Thoracic aorta (tissue), 2 donors: ENCODE measurements around the gene APOM. TPM values are rescaled to one million over a fixed set of nuclear protein-coding genes. Genes with fewer than 3 reads are reported as not detected.

ENCODE experiments used
- ATAC-seq: fragments of 150-250 bp; one replicate; pipeline ENCODE4 v1.8.0; 2017; ENCODE audit warnings: low read depth; ENCODE audit not compliant: insufficient number of reproducible peaks, low FRiP score
- DNase-seq: peaks from one replicate; pipeline ENCODE4 v3.0.0-alpha.2; 2020; ENCODE audit warnings: low spot score
- H3K27ac ChIP-seq, 2 donors: fragments of 200-600 bp; sonication (generic); 1 replicate in 1 of 2; 2 replicates in 1 of 2; pipeline ENCODE4 v1.5.1; 2016; ENCODE audit warnings: mild to moderate bottlenecking in 2 of 2, moderate library complexity in 2 of 2
- H3K27me3 ChIP-seq: fragments of 200-600 bp; sonication (generic); replicated peaks from 2 replicates; pipeline ENCODE4 v1.6.0; 2016; ENCODE audit warnings: mild to moderate bottlenecking; ENCODE audit not compliant: insufficient read depth
- H3K36me3 ChIP-seq: fragments of 200-600 bp; sonication (generic); one replicate; pipeline ENCODE4 v1.5.1; 2016
- H3K4me1 ChIP-seq, 2 donors: fragments of 200-600 bp; sonication (generic); 1 replicate in 1 of 2; 2 replicates in 1 of 2; pipeline versions ENCODE4 v1.5.1 to v1.6.0; 2016; ENCODE audit warnings: low read depth in 2 of 2, mild to moderate bottlenecking in 1 of 2; ENCODE audit not compliant: control insufficient read depth in 1 of 2
- H3K4me3 ChIP-seq: fragments of 200-600 bp; sonication (generic); 2 replicates; pipeline ENCODE4 v1.5.1; 2016; ENCODE audit warnings: mild to moderate bottlenecking
- H3K9me3 ChIP-seq: fragments of 200-600 bp; sonication (generic); 2 replicates; pipeline ENCODE4 v1.5.1; 2016
- CTCF ChIP-seq: fragments of 200-600 bp; sonication (generic); IDR thresholded peaks from one replicate; pipeline ENCODE4 v1.5.1; 2019; ENCODE audit warnings: antibody characterized with exemption
- total RNA-seq, 2 donors: library from RNA; depleted of rRNA; stranded (reverse); fragments of >200 nt; gene quantifications; one replicate each; pipeline versions ENCODE4 v1.1.0 to v1.2.3, GENCODE V29; 2016

APOM gene
- total RNA-seq, 2 donors from 2014 or later: 2.2 TPM; not detected in 1

- TF ChIP-seq CTCF: no peak
- DNase-seq: peak; percentile 40
Observed at GRCh38 chr6:31620586-31621319, 34.9 kb upstream of the APOM start, which contains the start of gene PRRC2A. Gene PRRC2A, plus strand, starts transcription at chr6:31620715. Its CDS starts 2,075 bp downstream, at chr6:31622790.

GRCh38 chr6:31621320-31621939 is 34.3 kb upstream of the APOM start:
- H3K27me3 ChIP-seq: no peaks in the 10 kb centered on the region
- H3K27ac ChIP-seq: peak overlapping the region; percentile 96 to 97
- peaks cover 6 to 20% of the 10 kb centered on the region in 2 donors for H3K4me1 ChIP-seq
- H3K4me3 ChIP-seq: peak overlapping the region; percentile 96
- no peaks in the 10 kb centered on the region for H3K9me3 ChIP-seq
- TF ChIP-seq CTCF: no peak
- ATAC-seq (no peak), DNase-seq (no peak)
- H3K36me3 ChIP-seq: peaks cover 29% of the 10 kb centered on the region

More at GRCh38 chr6:31620586-31621319, 34.9 kb upstream of the APOM start, which contains the start of gene PRRC2A:
- Histone ChIP-seq H3K9me3 (no peaks in the 10 kb centered on the region), H3K27ac (peak within 1 kb of the TSS; percentile 96 to 97), H3K36me3 (peaks cover 22% of the 10 kb centered on the region), H3K27me3 (no peaks in the 10 kb centered on the region), H3K4me3 (peak within 1 kb of the TSS; percentile 96), H3K4me1 (peaks cover 6 to 20% of the 10 kb centered on the region in 2 donors)
- ATAC-seq: peak; percentile 30

GRCh38 chr6:31621991-31622390 is 33.7 kb upstream of the APOM start:
- Histone ChIP-seq H3K9me3 (no peaks in the 10 kb centered on the region), H3K4me3 (peak overlapping the region; percentile 96), H3K4me1 (peaks cover 6 to 20% of the 10 kb centered on the region in 2 donors), H3K36me3 (peaks cover 35% of the 10 kb centered on the region), H3K27me3 (no peaks in the 10 kb centered on the region), H3K27ac (peak overlapping the region; percentile 96 to 97)
- ATAC-seq (no peak), DNase-seq (no peak)
- no peak for TF ChIP-seq CTCF

GRCh38 chr6:31622684-31623091 is 33.0 kb upstream of the APOM start:
- Histone ChIP-seq H3K27ac (no peak overlapping the region), H3K9me3 (no peaks in the 10 kb centered on the region), H3K4me1 (peaks cover 6 to 20% of the 10 kb centered on the region in 2 donors), H3K27me3 (no peaks in the 10 kb centered on the region), H3K4me3 (no peak overlapping the region), H3K36me3 (peaks cover 41% of the 10 kb centered on the region)
- no peak for TF ChIP-seq CTCF
- DNase-seq (no peak), ATAC-seq (no peak)

GRCh38 chr6:31624070-31624469 is 31.6 kb upstream of the APOM start:
- no peak for TF ChIP-seq CTCF
- peaks cover 55% of the 10 kb centered on the region for H3K36me3 ChIP-seq
- peaks cover 6 to 20% of the 10 kb centered on the region in 2 donors for H3K4me1 ChIP-seq
- H3K9me3 ChIP-seq: no peaks in the 10 kb centered on the region
- H3K4me3 ChIP-seq: no peak overlapping the region
- H3K27ac ChIP-seq: no peak overlapping the region
- no peaks in the 10 kb centered on the region for H3K27me3 ChIP-seq
- no peak for ATAC-seq
- no peak for DNase-seq
